Vagina (tissue), 2 donors: ENCODE measurements around the gene RPIA.

Experiments
- CTCF ChIP-seq, 3 experiments: fragments of 450-650 bp in 2 of 3; fragments of 200-600 bp in 1 of 3; sonication (generic) in 1 of 3; IDR thresholded peaks; one replicate each; pipeline ENCODE4 v1.5.1; 2017 to 2019; ENCODE audit warnings: antibody characterized with exemption in 3 of 3, mild to moderate bottlenecking in 2 of 3, moderate library complexity in 2 of 3
- POLR2A ChIP-seq, 2 donors: fragments of 450-650 bp; IDR thresholded peaks; one replicate each; pipeline ENCODE4 v1.6.1; 2017; ENCODE audit warnings: antibody characterized with exemption in 2 of 2, mild to moderate bottlenecking in 2 of 2, moderate library complexity in 2 of 2
- POLR2AphosphoS5 ChIP-seq, 2 donors: sonication (generic); formaldehyde crosslinking; IDR thresholded peaks; one replicate each; pipeline ENCODE4 v1.9.0; 2017; ENCODE audit warnings: antibody characterized with exemption in 2 of 2, mild to moderate bottlenecking in 2 of 2, low read depth in 1 of 2; ENCODE audit not compliant: insufficient read depth in 1 of 2

- TF ChIP-seq CTCF (IDR thresholded peaks at IDR 0.05) (no peak), POLR2AphosphoS5 (IDR thresholded peaks at IDR 0.05; ENCODE audit: insufficient read depth in 1 of 2, low read depth in 1 of 2) (no peak), POLR2A (IDR thresholded peaks at IDR 0.05) (no peak)
Measured at GRCh38 chr2:88724643-88725332, 33.3 kb downstream of the RPIA start.
